Measurements from ENCODE around the gene DCDC2B. TPM values are rescaled to one million over a fixed set of nuclear protein-coding genes. Genes with fewer than 3 reads are reported as not detected.

DCDC2B gene
- total and polyA plus RNA-seq, 2 experiments from 2014 or later: 0.21 TPM; not detected in 1

DNA sequence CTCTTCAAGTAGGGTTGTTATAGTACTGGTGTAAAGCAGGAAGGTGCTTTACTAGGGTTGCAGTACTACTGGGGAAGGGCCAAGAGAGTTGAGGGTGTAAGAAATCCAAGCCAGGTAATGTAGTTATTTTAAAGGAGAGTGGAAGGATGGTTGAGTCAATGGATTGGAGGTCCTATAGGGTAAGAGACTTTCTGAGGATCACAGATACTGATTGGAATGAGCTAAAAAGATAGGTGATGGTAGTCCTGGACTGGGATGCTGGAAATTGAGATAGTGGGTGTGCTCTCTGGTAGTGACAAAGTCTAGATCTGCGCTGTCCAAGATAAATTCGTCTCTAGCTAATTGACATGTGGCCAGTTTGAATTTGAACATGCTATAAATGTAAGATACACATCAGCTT is 22.4 kb upstream of the DCDC2B start (continued):
- TF ChIP-seq, protein P1, sequence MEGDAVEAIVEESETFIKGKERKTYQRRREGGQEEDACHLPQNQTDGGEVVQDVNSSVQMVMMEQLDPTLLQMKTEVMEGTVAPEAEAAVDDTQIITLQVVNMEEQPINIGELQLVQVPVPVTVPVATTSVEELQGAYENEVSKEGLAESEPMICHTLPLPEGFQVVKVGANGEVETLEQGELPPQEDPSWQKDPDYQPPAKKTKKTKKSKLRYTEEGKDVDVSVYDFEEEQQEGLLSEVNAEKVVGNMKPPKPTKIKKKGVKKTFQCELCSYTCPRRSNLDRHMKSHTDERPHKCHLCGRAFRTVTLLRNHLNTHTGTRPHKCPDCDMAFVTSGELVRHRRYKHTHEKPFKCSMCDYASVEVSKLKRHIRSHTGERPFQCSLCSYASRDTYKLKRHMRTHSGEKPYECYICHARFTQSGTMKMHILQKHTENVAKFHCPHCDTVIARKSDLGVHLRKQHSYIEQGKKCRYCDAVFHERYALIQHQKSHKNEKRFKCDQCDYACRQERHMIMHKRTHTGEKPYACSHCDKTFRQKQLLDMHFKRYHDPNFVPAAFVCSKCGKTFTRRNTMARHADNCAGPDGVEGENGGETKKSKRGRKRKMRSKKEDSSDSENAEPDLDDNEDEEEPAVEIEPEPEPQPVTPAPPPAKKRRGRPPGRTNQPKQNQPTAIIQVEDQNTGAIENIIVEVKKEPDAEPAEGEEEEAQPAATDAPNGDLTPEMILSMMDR (conservative IDR thresholded peaks at IDR 0.05; ENCODE audit: low read depth in 2 of 2): no peak
- TF ChIP-seq CREB1 (CRISPR knock-in tag; IDR thresholded peaks at IDR 0.05; ENCODE audit: low read depth): no peak

DNA sequence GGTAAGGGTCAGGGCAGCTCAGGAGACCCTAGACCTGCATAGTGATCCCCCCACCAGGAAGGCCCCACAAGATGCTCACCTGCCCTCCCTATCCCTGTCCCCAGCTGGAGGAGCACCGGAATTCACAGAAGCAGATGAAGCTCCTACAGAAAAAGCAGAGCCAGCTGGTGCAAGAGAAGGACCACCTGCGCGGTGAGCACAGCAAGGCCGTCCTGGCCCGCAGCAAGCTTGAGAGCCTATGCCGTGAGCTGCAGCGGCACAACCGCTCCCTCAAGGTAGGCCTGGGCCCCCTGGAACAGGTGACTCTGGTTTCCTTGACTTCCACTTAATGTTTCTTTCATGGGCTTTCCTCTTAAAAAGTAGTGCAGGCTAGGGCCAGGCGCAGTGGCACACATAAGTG is 21.0 kb upstream of the DCDC2B start:
- no peak overlapping the region for H3K27ac Mint-ChIP-seq
- Histone ChIP-seq H3K4me2 (no peak overlapping the region), H2AFZ (no peak overlapping the region), H3K4me1 (ENCODE audit: insufficient read depth) (no peaks in the 10 kb centered on the region), H3K27me3 (ENCODE audit: insufficient read depth) (no peaks in the 10 kb centered on the region), H3K27ac (ENCODE audit: low read depth) (no peak overlapping the region), H3K79me2 (replicated peaks; ENCODE audit: insufficient read depth) (peaks cover 41% of the 10 kb centered on the region), H3K36me3 (ENCODE audit: insufficient read depth) (peaks cover 63% of the 10 kb centered on the region), H3F3A (replicated peaks; ENCODE audit: low read depth) (peaks cover 5% of the 10 kb centered on the region), H4K20me1 (replicated peaks; ENCODE audit: insufficient read depth) (peaks cover 30% of the 10 kb centered on the region), H3K9me2 (ENCODE audit: insufficient read depth) (no peaks in the 10 kb centered on the region), H3K4me3 (no peak overlapping the region)
- no peak for DNase-seq (ENCODE audit: low spot score)
- no peaks in the 10 kb centered on the region for H3K9me3 Mint-ChIP-seq
- ATAC-seq: no peak
- TF ChIP-seq, protein P2, sequence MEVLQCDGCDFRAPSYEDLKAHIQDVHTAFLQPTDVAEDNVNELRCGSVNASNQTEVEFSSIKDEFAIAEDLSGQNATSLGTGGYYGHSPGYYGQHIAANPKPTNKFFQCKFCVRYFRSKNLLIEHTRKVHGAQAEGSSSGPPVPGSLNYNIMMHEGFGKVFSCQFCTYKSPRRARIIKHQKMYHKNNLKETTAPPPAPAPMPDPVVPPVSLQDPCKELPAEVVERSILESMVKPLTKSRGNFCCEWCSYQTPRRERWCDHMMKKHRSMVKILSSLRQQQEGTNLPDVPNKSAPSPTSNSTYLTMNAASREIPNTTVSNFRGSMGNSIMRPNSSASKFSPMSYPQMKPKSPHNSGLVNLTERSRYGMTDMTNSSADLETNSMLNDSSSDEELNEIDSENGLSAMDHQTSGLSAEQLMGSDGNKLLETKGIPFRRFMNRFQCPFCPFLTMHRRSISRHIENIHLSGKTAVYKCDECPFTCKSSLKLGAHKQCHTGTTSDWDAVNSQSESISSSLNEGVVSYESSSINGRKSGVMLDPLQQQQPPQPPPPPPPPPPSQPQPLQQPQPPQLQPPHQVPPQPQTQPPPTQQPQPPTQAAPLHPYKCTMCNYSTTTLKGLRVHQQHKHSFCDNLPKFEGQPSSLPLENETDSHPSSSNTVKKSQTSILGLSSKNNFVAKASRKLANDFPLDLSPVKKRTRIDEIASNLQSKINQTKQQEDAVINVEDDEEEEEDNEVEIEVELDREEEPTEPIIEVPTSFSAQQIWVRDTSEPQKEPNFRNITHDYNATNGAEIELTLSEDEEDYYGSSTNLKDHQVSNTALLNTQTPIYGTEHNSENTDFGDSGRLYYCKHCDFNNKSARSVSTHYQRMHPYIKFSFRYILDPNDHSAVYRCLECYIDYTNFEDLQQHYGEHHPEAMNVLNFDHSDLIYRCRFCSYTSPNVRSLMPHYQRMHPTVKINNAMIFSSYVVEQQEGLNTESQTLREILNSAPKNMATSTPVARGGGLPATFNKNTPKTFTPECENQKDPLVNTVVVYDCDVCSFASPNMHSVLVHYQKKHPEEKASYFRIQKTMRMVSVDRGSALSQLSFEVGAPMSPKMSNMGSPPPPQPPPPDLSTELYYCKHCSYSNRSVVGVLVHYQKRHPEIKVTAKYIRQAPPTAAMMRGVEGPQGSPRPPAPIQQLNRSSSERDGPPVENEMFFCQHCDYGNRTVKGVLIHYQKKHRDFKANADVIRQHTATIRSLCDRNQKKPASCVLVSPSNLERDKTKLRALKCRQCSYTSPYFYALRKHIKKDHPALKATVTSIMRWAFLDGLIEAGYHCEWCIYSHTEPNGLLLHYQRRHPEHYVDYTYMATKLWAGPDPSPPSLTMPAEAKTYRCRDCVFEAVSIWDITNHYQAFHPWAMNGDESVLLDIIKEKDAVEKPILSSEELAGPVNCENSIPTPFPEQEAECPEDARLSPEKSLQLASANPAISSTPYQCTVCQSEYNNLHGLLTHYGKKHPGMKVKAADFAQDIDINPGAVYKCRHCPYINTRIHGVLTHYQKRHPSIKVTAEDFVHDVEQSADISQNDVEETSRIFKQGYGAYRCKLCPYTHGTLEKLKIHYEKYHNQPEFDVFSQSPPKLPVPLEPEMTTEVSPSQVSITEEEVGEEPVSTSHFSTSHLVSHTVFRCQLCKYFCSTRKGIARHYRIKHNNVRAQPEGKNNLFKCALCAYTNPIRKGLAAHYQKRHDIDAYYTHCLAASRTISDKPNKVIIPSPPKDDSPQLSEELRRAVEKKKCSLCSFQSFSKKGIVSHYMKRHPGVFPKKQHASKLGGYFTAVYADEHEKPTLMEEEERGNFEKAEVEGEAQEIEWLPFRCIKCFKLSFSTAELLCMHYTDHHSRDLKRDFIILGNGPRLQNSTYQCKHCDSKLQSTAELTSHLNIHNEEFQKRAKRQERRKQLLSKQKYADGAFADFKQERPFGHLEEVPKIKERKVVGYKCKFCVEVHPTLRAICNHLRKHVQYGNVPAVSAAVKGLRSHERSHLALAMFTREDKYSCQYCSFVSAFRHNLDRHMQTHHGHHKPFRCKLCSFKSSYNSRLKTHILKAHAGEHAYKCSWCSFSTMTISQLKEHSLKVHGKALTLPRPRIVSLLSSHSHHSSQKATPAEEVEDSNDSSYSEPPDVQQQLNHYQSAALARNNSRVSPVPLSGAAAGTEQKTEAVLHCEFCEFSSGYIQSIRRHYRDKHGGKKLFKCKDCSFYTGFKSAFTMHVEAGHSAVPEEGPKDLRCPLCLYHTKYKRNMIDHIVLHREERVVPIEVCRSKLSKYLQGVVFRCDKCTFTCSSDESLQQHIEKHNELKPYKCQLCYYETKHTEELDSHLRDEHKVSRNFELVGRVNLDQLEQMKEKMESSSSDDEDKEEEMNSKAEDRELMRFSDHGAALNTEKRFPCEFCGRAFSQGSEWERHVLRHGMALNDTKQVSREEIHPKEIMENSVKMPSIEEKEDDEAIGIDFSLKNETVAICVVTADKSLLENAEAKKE (CRISPR knock-in tag; IDR thresholded peaks at IDR 0.05): no peak
- TF ChIP-seq POLR2AphosphoS5 (IDR thresholded peaks at IDR 0.05; ENCODE audit: low read depth) (no peak), ZNF331 (CRISPR knock-in tag; IDR thresholded peaks at IDR 0.05; ENCODE audit: low read depth) (no peak), ZNF114 (CRISPR knock-in tag; IDR thresholded peaks at IDR 0.05) (no peak), EZH2phosphoT487 (IDR thresholded peaks at IDR 0.05; ENCODE audit: unreplicated experiment) (no peak)
- TF ChIP-seq, protein P3, sequence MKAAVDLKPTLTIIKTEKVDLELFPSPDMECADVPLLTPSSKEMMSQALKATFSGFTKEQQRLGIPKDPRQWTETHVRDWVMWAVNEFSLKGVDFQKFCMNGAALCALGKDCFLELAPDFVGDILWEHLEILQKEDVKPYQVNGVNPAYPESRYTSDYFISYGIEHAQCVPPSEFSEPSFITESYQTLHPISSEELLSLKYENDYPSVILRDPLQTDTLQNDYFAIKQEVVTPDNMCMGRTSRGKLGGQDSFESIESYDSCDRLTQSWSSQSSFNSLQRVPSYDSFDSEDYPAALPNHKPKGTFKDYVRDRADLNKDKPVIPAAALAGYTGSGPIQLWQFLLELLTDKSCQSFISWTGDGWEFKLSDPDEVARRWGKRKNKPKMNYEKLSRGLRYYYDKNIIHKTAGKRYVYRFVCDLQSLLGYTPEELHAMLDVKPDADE (IDR thresholded peaks at IDR 0.05): no peak
- TF ChIP-seq, protein P4, sequence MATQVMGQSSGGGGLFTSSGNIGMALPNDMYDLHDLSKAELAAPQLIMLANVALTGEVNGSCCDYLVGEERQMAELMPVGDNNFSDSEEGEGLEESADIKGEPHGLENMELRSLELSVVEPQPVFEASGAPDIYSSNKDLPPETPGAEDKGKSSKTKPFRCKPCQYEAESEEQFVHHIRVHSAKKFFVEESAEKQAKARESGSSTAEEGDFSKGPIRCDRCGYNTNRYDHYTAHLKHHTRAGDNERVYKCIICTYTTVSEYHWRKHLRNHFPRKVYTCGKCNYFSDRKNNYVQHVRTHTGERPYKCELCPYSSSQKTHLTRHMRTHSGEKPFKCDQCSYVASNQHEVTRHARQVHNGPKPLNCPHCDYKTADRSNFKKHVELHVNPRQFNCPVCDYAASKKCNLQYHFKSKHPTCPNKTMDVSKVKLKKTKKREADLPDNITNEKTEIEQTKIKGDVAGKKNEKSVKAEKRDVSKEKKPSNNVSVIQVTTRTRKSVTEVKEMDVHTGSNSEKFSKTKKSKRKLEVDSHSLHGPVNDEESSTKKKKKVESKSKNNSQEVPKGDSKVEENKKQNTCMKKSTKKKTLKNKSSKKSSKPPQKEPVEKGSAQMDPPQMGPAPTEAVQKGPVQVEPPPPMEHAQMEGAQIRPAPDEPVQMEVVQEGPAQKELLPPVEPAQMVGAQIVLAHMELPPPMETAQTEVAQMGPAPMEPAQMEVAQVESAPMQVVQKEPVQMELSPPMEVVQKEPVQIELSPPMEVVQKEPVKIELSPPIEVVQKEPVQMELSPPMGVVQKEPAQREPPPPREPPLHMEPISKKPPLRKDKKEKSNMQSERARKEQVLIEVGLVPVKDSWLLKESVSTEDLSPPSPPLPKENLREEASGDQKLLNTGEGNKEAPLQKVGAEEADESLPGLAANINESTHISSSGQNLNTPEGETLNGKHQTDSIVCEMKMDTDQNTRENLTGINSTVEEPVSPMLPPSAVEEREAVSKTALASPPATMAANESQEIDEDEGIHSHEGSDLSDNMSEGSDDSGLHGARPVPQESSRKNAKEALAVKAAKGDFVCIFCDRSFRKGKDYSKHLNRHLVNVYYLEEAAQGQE (IDR thresholded peaks at IDR 0.05; ENCODE audit: unreplicated experiment): no peak
- peaks cover 13% of the 10 kb centered on the region for H3K4me1 Mint-ChIP-seq
- peaks cover 92% of the 10 kb centered on the region for H3K36me3 Mint-ChIP-seq (ENCODE audit: low read depth)
- H3K4me3 Mint-ChIP-seq: no peak overlapping the region
- peaks cover 2% of the 10 kb centered on the region for H3K27me3 Mint-ChIP-seq (ENCODE audit: insufficient read depth, low read depth, poor library complexity)

Measured in GM23338 (cell line).